Measurements from ENCODE around the gene GPR137B. TPM values are rescaled to one million over a fixed set of nuclear protein-coding genes. Genes with fewer than 3 reads are reported as not detected.

Gene GPR137B
- total and polyA plus RNA-seq, 2 of the 8 experiments (the other 6 are each of a cell fraction or from before 2014, with no cell fraction given): 6.9 to 7.7 TPM

GRCh38 chr1:236154671-236155398 lies 12.5 kb downstream of the GPR137B start (continued):
- no peak for TF ChIP-seq MAFK (IDR thresholded peaks at IDR 0.05; ENCODE audit: low read depth, low read length)
